Rectal smooth muscle tissue (tissue), 1 donor: ENCODE results near the gene NOTCH2.
"Not testable (repeated sequence)": the region's sequence is repeated elsewhere in the genome, so short reads cannot be mapped to it uniquely, and the experiment has no call there.

ENCODE experiments used
- H3K27ac ChIP-seq: one replicate; pipeline ENCODE4 v1.7.0; 2013; ENCODE audit warnings: low read depth, low read length, inconsistent platforms
- H3K27me3 ChIP-seq: one replicate; pipeline ENCODE4 v1.7.0; 2013; ENCODE audit warnings: low read length; ENCODE audit not compliant: control insufficient read depth, insufficient read depth
- H3K36me3 ChIP-seq: one replicate; pipeline ENCODE4 v1.7.0; 2013; ENCODE audit warnings: low read length; ENCODE audit not compliant: control insufficient read depth, insufficient read depth
- H3K4me1 ChIP-seq: one replicate; pipeline ENCODE4 v1.7.0; 2013; ENCODE audit warnings: low read length; ENCODE audit not compliant: control insufficient read depth, insufficient read depth
- H3K4me3 ChIP-seq: one replicate; pipeline ENCODE4 v1.7.0; 2013; ENCODE audit warnings: low read length
- H3K9ac ChIP-seq: one replicate; pipeline ENCODE4 v1.7.0; 2013; ENCODE audit warnings: low read length

The NOTCH2 gene

DNA sequence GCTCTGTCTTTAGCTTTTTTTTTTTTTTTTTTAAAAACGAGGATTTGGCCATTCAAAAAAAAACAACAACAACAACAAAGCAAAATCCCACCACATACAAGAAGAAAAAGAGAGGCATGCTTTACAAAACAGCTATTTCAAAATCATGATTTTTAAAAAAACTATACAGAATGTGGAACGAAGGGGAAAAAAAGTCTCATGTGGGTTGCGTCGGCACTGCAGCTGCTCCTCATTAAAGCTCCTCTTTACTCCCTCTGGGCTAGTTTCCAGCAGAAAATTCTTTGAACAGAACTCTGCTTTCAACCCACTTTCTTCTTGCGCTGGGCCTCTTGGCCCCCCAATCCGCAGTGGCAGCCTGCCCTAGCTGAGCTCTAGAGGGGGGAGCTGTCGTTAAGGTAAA is 54.5 kb downstream of the NOTCH2 start:
- H3K4me1 ChIP-seq, H3K36me3 ChIP-seq, H3K27ac ChIP-seq, H3K27me3 ChIP-seq, H3K4me3 ChIP-seq, H3K9ac ChIP-seq: not testable (repeated sequence)

DNA sequence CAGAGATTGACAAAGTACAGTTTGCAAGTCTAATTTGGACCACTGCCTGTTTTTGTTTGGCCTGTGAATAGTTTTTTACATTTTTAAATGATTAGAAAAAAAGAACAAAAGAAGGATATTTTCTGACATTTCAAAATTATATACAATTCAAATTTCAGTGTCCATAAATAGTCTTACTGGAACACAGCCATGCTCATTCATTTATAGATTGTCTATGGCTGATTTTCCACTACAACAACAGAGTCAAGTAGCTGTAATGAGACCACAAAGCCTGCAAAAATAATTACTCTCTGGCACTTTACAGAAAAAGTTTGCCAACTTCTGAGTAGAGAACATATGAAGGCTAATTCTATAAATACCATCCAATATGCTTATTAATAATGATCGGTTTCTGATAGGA is 61.1 kb downstream of the NOTCH2 start:
- H3K9ac ChIP-seq, H3K4me3 ChIP-seq, H3K27me3 ChIP-seq, H3K36me3 ChIP-seq, H3K4me1 ChIP-seq, H3K27ac ChIP-seq: not testable (repeated sequence)

DNA sequence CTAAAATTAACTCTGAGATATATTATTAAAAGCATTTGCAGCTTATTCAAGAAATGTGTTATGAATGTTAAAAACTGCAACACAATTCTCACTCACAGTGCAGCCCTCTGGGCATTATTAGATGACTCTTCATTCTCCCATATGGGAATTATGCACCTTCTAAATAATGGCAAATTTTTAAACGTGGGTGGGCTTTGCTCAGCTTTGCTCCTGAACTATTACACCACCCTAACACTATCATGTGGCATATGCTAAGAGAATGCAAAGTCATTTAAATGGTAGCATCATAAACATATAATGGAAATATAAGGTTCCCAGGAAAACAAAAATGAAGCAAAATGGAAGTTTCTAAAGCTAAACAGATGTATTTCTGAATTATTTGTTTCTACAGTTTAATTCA is 61.6 kb downstream of the NOTCH2 start:
- H3K4me3 ChIP-seq, H3K27ac ChIP-seq, H3K9ac ChIP-seq, H3K36me3 ChIP-seq, H3K27me3 ChIP-seq, H3K4me1 ChIP-seq: not testable (repeated sequence)

DNA sequence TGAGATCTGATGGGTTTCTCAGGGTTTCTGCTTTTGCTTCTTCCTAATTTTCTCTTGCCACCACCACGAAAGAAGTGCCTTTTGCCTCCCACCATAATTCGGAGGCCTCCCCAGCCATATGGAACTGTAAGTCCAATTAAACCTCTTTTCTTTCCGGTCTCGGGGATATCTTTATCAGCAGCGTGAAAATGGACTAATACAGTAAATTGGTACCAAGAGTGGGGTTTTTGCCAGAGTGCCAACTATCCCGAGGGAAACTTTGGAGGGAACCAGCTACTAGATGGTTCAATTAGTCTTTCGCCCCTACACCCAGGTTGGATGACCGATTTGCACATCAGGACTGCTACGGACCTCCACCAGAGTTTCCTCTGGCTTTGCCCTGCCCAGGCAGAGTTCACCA is 68.4 kb downstream of the NOTCH2 start:
- H3K9ac ChIP-seq, H3K4me1 ChIP-seq, H3K4me3 ChIP-seq, H3K27ac ChIP-seq, H3K27me3 ChIP-seq, H3K36me3 ChIP-seq: not testable (repeated sequence)

DNA sequence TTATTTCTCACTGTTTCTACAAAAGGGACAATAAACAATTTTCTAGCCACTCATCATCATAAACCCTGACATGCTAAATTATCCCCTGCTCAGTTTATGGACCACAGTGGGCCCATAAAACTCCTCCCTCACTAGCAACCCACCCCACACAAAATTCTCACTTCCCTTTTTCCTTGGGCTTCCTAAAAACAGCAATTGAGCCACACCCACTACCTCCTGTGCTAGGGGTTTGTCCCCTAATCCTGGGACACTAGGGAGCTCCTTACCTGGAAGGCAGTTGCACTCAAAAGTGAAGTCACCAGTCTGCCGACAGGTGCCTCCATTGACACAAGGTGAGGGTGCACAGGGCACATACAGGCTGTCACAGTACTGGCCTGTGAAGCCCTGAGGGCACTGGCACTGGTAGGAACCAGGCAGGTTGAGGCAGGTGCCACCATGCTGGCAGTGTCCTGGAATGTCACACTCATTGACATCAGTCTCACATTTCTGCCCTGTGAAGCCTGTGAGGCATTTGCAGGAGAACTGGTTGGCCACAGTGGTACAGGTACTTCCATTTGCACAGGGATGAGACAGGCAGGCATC is 72.6 kb downstream of the NOTCH2 start:
- H3K36me3 ChIP-seq, H3K27me3 ChIP-seq, H3K4me1 ChIP-seq, H3K9ac ChIP-seq, H3K27ac ChIP-seq, H3K4me3 ChIP-seq: not testable (repeated sequence)

DNA sequence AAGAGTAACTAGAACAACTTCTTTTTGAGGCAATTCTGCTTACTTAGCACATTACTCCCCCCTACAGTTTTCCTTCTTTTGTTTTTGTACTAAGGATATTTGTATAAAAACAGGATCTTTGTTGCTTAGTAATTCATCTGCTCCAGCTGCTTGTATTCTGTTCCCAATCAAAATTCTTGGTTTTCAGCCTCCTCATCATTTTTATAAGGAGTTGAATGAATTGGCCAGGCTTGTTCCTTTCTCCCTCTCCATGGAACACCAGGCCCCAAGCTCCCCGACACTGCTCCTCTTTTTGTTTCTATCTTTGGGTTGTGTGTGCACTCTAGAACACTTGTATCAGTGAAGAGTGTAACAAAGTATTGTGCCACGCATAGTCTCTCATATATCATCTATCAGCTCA is 73.5 kb downstream of the NOTCH2 start:
- not testable (repeated sequence) for H3K27ac ChIP-seq, H3K4me1 ChIP-seq, H3K27me3 ChIP-seq, H3K9ac ChIP-seq, H3K4me3 ChIP-seq, H3K36me3 ChIP-seq

DNA sequence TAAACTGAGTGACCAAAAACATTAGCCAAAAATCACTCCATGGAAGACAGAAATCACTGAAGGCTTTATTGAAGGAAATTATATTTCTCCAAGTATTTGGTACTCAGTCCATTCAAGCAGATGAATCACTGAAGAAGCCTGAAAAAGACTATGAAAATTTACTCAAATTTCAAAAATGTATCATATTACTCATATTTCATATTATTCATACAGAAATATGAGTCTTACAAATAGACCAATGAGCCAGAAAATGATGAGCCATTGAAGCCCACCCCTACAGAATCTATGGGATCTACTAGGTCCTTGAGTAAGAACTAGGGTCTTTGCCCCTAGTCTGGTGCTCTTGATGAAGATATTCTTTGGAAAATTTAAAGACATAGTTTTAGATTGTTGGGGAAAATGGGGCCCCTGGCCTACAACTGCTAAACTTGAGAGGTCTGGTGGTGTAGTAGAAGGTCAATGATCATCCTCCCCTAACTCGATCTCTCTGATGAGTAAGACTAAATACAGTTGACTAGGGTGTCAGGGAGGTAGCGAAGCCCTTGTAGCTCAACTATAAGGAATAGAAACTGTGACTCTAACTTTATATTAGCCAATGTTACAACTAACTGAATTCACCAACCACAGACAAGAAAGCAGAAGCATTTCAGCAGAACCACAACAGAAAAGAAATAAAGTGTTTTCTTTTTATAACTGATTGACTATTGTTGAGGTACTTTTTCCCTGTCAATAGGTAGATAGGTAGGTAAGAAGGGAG is 81.0 kb downstream of the NOTCH2 start:
- Histone ChIP-seq H3K4me3 (no peak overlapping the region), H3K27me3 (no peaks in the 10 kb centered on the region), H3K4me1 (peaks cover 3% of the 10 kb centered on the region), H3K36me3 (peaks cover 4% of the 10 kb centered on the region), H3K9ac (no peak overlapping the region), H3K27ac (no peak overlapping the region)

DNA sequence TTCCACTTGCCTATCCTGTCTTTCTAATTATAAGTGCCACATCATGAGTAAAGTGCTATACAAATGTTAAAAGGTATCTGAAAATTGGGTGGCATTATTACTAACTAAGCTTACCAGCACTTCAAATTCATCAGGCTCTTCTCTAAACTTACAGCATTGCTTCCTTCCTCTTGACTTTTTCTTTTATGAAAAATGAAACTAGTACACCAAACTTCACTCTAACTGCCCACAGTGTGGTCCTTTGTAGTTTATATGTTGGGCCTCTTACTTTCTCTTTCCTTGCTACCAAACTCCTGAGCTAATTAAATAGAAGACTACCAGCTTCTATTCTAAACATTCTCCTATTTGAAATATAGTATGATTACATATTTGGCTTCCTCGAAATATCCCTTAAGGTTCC is 81.8 kb downstream of the NOTCH2 start:
- Histone ChIP-seq H3K9ac (no peak overlapping the region), H3K4me1 (peaks cover 4% of the 10 kb centered on the region), H3K27ac (no peak overlapping the region), H3K27me3 (no peaks in the 10 kb centered on the region), H3K4me3 (no peak overlapping the region), H3K36me3 (peaks cover 4% of the 10 kb centered on the region)

DNA sequence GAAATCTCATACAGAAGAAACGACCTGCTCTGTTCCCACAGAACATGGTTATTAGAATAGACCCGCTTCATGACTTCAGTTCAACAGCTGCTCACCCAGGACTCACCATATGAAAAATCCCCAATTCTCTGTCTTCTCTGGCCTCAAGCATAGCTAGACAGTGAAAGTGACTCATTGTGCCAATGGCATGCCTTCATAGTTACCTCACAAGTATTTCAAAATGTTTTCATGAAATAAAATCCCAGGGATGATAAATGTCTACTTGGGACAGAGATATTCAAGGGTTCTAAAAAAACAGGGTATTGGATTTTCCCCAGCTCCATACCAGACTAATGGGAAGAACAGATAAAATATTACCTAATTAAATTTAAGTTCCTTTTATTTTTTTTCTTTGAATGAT is 82.3 kb downstream of the NOTCH2 start:
- no peak overlapping the region for H3K4me3 ChIP-seq
- peaks cover 4% of the 10 kb centered on the region for H3K36me3 ChIP-seq
- H3K27ac ChIP-seq, result no peak overlapping the region
- H3K27me3 ChIP-seq, result no peaks in the 10 kb centered on the region
- H3K4me1 ChIP-seq, result peaks cover 8% of the 10 kb centered on the region
- H3K9ac ChIP-seq, result no peak overlapping the region

DNA sequence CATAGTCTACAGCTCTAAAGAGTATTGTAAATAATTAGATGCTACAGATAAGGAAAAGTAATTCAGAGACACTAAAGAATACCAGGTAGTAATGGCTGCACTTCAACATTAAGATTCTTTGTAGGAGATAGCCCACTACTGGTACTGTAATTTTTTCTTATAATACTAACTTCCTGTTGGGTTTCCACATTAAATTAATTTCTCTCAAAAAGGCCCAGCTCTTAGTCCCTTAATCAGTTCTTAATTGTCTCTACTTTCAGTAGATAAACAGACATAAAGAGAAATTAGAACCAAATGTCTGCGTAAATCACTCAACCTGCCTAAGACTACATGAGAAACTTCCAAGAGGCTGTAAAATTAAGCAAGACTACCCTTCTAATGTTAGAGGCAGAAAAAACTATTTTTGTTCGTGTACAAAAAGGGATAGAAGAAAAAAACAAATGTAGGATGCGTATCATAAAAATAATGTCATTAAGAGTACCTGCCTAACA is 83.4 kb downstream of the NOTCH2 start:
- peaks cover 4% of the 10 kb centered on the region for H3K36me3 ChIP-seq
- no peaks in the 10 kb centered on the region for H3K27me3 ChIP-seq
- peaks cover 8% of the 10 kb centered on the region for H3K4me1 ChIP-seq
- no peak overlapping the region for H3K9ac ChIP-seq
- H3K27ac ChIP-seq, result no peak overlapping the region
- no peak overlapping the region for H3K4me3 ChIP-seq

DNA sequence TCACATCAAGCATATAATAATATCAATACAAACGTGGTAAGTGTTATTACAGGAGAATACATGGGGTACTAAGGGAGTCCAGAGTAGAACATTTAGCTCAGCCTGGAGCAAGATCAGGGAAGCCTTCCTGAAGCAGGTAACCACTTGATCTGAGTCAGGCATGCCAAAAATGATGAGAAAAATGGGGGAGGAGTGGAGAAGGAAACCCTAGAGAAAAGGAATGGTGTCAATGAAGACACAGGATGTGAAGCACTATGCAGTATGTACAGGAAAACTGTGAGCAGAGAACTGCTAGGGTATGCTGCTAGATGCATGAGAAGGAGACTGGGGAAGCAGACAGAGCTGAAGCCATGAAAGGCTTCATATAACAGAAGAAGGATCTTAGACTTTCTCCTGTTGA is 84.7 kb downstream of the NOTCH2 start:
- Histone ChIP-seq H3K4me3 (no peak overlapping the region), H3K9ac (no peak overlapping the region), H3K36me3 (peaks cover 4% of the 10 kb centered on the region), H3K27me3 (no peaks in the 10 kb centered on the region), H3K27ac (no peak overlapping the region), H3K4me1 (peaks cover 8% of the 10 kb centered on the region)

DNA sequence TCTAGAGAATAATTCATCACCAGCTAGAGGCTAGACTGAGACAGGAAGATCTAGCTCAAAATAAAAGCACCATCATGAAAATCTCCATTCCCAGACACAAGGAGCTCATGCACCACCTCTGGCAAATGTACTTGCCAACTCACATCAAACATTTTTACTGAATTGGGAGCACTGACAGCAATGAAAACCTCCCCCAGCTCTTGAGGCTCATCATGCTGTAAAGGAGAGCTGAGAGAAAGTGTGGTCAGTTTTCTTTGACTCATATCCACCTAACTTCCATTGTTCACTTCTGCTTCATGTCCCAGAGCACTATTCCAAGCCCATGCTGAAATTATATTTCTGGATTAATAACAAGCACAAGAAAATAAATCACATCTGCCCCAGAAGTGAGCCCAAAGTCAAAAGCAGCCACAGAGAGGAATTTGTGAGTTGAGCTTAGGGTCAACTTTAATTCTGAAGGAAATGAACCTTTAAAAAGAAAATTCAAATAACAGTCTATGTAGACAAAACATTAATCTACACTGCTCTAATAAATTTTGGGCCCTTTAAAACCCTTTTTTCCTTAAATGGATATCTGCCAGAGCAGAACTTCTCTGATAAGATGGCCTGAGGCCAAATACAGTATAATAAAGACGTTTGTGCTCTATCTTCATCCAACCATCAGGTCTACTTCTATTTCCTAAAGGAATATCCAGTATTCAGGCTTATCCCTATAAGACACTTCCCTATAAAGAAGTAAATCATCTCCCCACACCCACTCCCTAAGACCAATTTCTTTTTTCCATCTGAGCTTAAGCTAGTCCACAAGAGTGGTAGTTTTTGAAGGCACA is 87.3 kb downstream of the NOTCH2 start:
- H3K4me1 ChIP-seq, result peaks cover 8% of the 10 kb centered on the region
- H3K4me3 ChIP-seq, result no peak overlapping the region
- H3K9ac ChIP-seq, result no peak overlapping the region
- peaks cover 4% of the 10 kb centered on the region for H3K36me3 ChIP-seq
- no peaks in the 10 kb centered on the region for H3K27me3 ChIP-seq
- H3K27ac ChIP-seq, result no peak overlapping the region
